ENCODE data around the gene COQ3.

DNA sequence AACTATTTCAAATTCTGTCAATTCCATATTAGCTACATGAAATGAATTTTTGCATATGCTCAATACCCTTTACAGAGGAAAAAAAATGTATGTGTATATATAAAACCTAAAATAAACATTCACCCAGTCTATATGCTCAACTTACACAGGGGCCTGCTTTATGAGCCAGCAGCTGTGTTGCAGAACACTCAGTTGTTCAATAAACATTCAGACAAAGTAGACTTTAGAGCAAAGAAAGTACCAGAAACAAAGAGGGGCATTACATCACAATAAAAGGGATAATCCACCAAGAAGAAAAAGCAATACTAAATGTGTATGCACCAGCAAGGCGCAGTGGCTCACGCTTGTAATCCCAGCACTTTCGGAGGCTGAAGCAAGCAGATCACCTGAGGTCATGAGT lies 9.5 kb downstream of the COQ3 start:
- TF ChIP-seq CTCF (IDR thresholded peaks at IDR 0.05; ENCODE audit: low read depth, low read length, poor library complexity, severe bottlenecking) (no peak), EZH2phosphoT487 (IDR thresholded peaks at IDR 0.05; ENCODE audit: borderline replicate concordance, low read length) (no peak)
